GM18502 (cell line): Measurements from ENCODE around the gene PIGU.
"Not testable (repeated sequence)": the region's sequence is repeated elsewhere in the genome, so short reads cannot be mapped to it uniquely, and the experiment has no call there.

ENCODE experiments used
- ATAC-seq: cut with Tn5 transposase; IDR thresholded peaks from one replicate; pipeline ENCODE4 v1.9.1; 2021; ENCODE audit warnings: mild to moderate bottlenecking; ENCODE audit not compliant: unreplicated experiment, poor library complexity

Gene PIGU

GRCh38 chr20:34663213-34663943 lies 13.5 kb downstream of the PIGU start:
- no peak for ATAC-seq

DNA sequence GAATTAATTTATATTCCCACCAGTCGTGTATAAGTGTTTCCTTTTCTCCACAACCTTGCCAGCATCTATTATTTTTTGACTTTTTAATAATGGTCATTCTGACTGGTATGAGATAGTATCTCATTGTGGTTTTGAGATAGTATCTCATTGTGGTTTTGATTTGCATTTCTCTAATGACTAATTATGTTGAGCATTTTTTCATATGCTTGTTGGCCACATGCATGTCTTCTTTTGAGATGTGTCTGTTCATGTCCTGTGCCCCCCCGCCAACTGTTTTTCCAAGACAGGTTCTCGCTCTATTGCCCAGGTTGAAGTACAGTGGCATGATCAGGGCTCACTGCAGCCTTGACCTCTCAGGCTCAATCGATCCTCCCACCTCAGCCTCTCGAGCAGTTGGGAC lies 15.1 kb downstream of the PIGU start:
- not testable (repeated sequence) for ATAC-seq

DNA sequence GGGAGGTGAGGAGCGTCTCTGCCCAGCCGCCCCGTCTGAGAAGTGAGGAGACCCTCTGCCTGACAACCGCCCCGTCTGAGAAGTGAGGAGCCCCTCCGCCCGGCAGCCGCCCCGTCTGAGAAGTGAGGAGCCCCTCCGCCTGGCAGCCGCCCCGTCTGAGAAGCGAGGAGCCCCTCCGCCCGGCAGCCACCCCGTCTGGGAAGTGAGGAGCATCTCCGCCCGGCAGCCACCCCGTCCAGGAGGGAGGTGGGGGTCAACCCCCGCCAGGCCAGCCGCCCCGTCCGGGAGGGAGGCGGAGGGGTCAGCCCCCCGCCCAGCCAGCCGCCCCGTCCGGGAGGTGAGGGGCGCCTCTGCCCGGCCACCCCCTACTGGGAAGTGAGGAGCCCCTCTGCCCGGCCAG lies 18.2 kb downstream of the PIGU start:
- ATAC-seq: not testable (repeated sequence)

DNA sequence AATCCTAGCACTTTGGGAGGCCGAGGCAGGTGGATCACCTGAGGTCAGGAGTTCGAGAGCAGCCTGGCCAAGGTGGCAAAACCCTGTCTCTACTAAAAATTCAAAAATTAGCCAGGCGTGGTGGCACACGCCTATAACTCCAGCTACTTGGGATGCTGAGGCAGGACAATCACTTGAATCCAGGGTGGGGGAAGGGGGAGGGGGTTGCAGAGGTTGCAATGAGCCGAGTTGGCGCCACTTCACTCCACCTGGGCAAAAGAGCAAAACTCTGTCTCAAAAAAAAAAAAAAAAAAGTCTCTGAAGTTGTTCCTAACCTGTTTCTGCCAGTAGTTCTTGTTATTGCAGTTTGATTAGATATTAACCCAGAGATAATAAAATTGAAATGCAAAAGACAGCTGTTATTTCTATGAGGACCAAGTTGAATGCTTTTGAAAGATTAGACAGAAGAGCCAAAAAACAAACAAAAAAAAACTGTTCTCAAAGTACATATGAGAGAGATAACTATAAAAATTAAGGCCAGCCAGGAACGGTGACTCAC lies 22.6 kb downstream of the PIGU start:
- no peak for ATAC-seq

GRCh38 chr20:34651200-34651599 lies 25.7 kb downstream of the PIGU start:
- ATAC-seq: no peak

- no peak for ATAC-seq
Observed at GRCh38 chr20:34647737-34648136, 29.2 kb downstream of the PIGU start.

GRCh38 chr20:34644951-34645350 lies 31.9 kb downstream of the PIGU start:
- no peak for ATAC-seq

- ATAC-seq: no peak
Observed at GRCh38 chr20:34644345-34644744, 32.5 kb downstream of the PIGU start.

GRCh38 chr20:34643928-34644327 lies 33.0 kb downstream of the PIGU start:
- ATAC-seq: no peak

- no peak for ATAC-seq
Observed at GRCh38 chr20:34642009-34642408, 34.9 kb downstream of the PIGU start.

DNA sequence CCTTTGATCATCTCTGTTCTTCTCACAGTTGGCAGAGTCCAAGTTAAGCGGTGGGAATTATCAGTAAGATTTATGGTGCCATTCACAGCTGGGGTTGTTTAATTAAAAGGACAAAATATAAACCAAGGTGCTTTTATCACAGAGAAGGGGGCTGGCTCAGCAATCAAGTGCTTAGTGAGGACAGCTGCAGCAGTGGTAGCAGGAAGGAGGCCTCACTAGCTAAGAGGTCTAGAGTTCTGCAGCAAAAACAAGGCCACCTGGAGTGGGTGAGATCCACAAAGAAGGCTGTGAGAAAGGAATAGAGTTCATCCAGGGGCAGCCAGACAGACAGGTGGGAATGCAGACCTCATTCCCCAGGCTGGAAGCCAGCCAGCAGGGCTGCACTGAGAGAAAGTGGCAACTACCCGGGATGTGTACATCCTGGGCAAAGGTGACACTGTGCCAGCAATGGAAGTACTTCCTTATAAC lies 37.1 kb downstream of the PIGU start:
- no peak for ATAC-seq

DNA sequence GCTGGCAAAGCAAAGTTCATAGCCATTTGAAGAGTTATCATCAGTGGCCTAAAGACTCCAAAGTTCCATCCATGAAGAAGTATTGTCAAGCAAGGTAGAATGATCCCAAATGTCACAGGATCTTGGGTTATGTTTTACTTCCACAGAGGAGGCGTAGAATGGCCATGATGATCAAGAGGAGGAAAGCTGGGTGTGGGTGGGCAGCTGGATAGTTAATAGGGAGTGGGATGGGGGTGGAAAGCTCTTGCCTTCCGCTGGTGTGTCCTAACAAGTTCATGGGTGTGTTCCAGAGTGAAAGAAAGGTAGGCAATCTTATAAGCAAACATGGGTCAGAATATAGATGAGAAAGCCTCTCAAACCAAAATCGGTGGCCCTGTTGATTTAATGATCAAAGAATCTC lies 38.4 kb downstream of the PIGU start:
- no peak for ATAC-seq

- ATAC-seq: no peak
Observed at GRCh38 chr20:34638039-34638292, 38.9 kb downstream of the PIGU start.

- ATAC-seq: no peak
Observed at GRCh38 chr20:34637245-34638038, 39.5 kb downstream of the PIGU start.

- ATAC-seq: no peak
Observed at GRCh38 chr20:34636648-34637047, 40.2 kb downstream of the PIGU start.

GRCh38 chr20:34634392-34634791 lies 42.5 kb downstream of the PIGU start:
- no peak for ATAC-seq

DNA sequence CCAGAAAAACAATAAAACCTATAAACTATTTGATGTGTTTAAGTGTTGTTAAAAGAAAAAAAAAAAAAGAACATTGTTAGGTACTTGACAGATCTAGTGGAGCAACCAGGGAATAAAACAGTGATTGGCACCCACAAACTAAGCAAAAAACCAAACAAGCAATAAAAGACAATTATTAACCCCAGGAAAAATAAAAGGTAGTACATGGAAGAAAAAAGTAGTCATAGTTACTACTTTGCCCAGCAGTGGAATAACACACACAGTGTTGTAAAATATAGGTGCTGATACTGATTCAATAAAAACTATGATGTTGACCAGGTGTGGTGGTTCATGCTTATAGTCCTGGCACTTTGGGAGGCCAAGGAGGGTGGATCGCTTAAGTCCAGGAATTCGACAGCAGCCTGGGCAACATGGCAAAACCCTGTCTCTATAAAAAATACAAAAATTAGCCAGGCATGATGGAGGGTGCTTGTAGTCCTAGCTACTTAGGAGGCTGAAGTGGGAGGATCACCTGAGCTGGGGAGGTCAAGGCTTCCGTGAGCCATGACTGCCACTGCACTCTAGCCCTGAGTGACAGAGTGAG lies 43.9 kb downstream of the PIGU start:
- ATAC-seq: no peak

- ATAC-seq: no peak
Observed at GRCh38 chr20:34629904-34630303, 47.0 kb downstream of the PIGU start.

- ATAC-seq: no peak
Observed at GRCh38 chr20:34629342-34629741, 47.5 kb downstream of the PIGU start.

GRCh38 chr20:34628026-34628425 lies 48.9 kb downstream of the PIGU start:
- ATAC-seq: no peak

- no peak for ATAC-seq
Observed at GRCh38 chr20:34627458-34627857, 49.4 kb downstream of the PIGU start.
